Ovary (tissue), 9 donors: ENCODE results near the gene CAPN3. TPM values are rescaled to one million over a fixed set of nuclear protein-coding genes. Genes with fewer than 3 reads are reported as not detected.
"Not testable (repeated sequence)": the region's sequence is repeated elsewhere in the genome, so short reads cannot be mapped to it uniquely, and the experiment has no call there.

Source experiments
- DNase-seq, 5 donors: peaks; one replicate each; pipeline ENCODE4 v3.0.0-alpha.2; 2019 to 2020
- H3K27ac ChIP-seq, 2 donors: fragments of 200-600 bp; one replicate each; pipeline versions ENCODE4 v1.5.1 to v1.8.0; 2019 to 2022
- H3K27me3 ChIP-seq: fragments of 200-600 bp; one replicate; pipeline ENCODE4 v1.8.0; 2022
- H3K36me3 ChIP-seq: fragments of 200-600 bp; sonication (generic); one replicate; pipeline ENCODE4 v1.5.1; 2019
- H3K4me1 ChIP-seq: one replicate; pipeline ENCODE4 v1.8.1; 2013; ENCODE audit warnings: mild to moderate bottlenecking, moderate library complexity; ENCODE audit not compliant: insufficient read depth
- H3K4me3 ChIP-seq: fragments of 200-600 bp; sonication (generic); one replicate; pipeline ENCODE4 v1.5.1; 2017
- H3K9me3 ChIP-seq, 2 donors: fragments of 200-600 bp in 1 of 2; sonication (generic) in 1 of 2; one replicate each; pipeline versions ENCODE4 v1.5.1 to v1.8.1; 2013 to 2019; ENCODE audit warnings: mild to moderate bottlenecking in 1 of 2, moderate library complexity in 1 of 2
- EP300 ChIP-seq: sonication (generic); formaldehyde crosslinking; IDR thresholded peaks from one replicate; pipeline ENCODE4 v1.6.1; 2017; ENCODE audit warnings: antibody characterized with exemption
- POLR2A ChIP-seq: fragments of 450-650 bp; IDR thresholded peaks from one replicate; pipeline ENCODE4 v1.6.1; 2017; ENCODE audit warnings: antibody characterized with exemption, mild to moderate bottlenecking, moderate library complexity
- WGBS, 3 donors: extraction: QIAGEN DNeasy Blood & Tissue Kit in 1 of 3; methylation state at CpG; one replicate each; pipeline versions ENCODE4 v1.1.5 to v1.1.7; 2013 to 2017; 5-methylcytosine and 5-hydroxymethylcytosine counted together
- intact Hi-C, 4 donors: fragments of 100-400 bp; cut with DNase I; formaldehyde crosslinking; loops; one replicate each; pipeline versions ENCODE4 v1.11.0 to v1.15.1; 2022 to 2023
- polyA plus RNA-seq, 2 donors: library from polyadenylated mRNA; stranded (reverse); fragments of 200-250 nt in 1 of 2; fragments of 350-450 nt in 1 of 2; fragmentation: Illumina TruSeq in 1 of 2; extraction: RNeasy Lipid Tissue Mini Kit (QIAGEN cat#74804) in 1 of 2; gene quantifications; one replicate each; pipeline ENCODE4 v1.2.3, GENCODE V29; 2013 to 2014
- total RNA-seq, 7 donors: library from RNA; depleted of rRNA in 2 of 7; stranded (reverse); fragments of >200 nt in 2 of 7; fragmentation: NEBNext Ultra II Directional in 3 of 7; extraction: Animal tissue kit (Norgen Biotek cat#: 25700) in 3 of 7; gene quantifications; one replicate each; pipeline versions ENCODE4 v1.1.0 to v1.2.4, GENCODE V29; 2016 to 2023
- TF ChIP-seq, protein P1 (sequence below), 3 donors: fragments of 450-650 bp in 2 of 3; fragments of 200-600 bp in 1 of 3; IDR thresholded peaks; one replicate each; pipeline versions ENCODE4 v1.5.1 to v1.8.0; 2016 to 2022; ENCODE audit warnings: antibody characterized with exemption in 3 of 3, mild to moderate bottlenecking in 1 of 3
- donor health status: DM: no; HTN: no; CAD: no; lungs with moderate emphysema.
- donor health status: DM: no; HTN: no; CAD: no.
- donor health status: Bipolar disorder and iron deficiency.
- donor health status: DM: yes; HTN: yes; CAD: no.
- donor health status: DM: no; HTN: no; CAD: no.
- donor health status: DM: yes; HTN: yes; CAD: no.

CAPN3 gene
- total and polyA plus RNA-seq, 9 donors: 6.4 to 19.1 (median 8.0) TPM

DNA sequence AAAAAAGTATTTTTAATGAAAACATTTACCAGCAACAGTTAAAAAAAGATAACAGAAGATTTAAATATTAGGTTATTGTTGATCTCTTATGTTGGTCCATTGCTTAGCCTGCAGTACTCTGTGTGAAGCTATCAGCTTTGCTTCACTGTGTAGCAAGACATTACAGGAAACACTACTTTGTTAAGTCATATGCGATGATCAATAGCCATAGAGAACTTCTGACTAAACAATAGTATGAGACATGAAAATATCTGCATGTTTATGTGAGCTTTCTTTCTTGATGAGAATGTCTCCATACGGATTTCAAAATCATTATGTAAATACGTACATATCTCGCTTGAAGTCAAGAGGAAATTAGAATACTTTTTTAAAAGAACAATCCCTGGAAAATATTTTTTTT, 27.0 kb upstream of the CAPN3 start:
- intact Hi-C loops: no loop called here
- DNase-seq: no peak
- peaks cover 0 to 3% of the 10 kb centered on the region in 2 donors for H3K9me3 ChIP-seq
- TF ChIP-seq, protein P1, sequence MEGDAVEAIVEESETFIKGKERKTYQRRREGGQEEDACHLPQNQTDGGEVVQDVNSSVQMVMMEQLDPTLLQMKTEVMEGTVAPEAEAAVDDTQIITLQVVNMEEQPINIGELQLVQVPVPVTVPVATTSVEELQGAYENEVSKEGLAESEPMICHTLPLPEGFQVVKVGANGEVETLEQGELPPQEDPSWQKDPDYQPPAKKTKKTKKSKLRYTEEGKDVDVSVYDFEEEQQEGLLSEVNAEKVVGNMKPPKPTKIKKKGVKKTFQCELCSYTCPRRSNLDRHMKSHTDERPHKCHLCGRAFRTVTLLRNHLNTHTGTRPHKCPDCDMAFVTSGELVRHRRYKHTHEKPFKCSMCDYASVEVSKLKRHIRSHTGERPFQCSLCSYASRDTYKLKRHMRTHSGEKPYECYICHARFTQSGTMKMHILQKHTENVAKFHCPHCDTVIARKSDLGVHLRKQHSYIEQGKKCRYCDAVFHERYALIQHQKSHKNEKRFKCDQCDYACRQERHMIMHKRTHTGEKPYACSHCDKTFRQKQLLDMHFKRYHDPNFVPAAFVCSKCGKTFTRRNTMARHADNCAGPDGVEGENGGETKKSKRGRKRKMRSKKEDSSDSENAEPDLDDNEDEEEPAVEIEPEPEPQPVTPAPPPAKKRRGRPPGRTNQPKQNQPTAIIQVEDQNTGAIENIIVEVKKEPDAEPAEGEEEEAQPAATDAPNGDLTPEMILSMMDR (IDR thresholded peaks at IDR 0.05): no peak
- H3K4me1 ChIP-seq: no peaks in the 10 kb centered on the region
- H3K27me3 ChIP-seq: no peaks in the 10 kb centered on the region
- no peak overlapping the region for H3K4me3 ChIP-seq
- no peaks in the 10 kb centered on the region for H3K36me3 ChIP-seq
- 94% methylated on average over 4 of the region's 4 CpGs for WGBS, 3 donors
- no peak overlapping the region for H3K27ac ChIP-seq

DNA sequence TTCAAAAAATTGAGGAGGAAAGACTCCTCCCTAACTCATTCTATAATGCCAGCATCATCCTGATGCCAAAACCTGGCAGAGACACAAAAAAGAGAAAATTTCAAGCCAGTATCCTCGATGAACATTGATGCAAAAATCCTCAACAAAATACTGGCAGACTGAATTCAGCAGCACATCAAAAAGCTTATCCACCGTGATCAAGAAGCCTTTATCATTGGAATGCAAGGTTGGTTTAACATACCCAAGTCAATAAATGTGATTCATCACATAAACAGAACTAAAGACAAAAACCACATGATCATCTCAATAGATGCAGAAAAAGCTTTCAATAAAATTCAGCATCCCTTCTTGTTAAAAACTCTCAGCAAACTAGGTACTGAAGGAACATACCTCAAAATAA, 24.2 kb upstream of the CAPN3 start:
- DNase-seq: no peak
- intact Hi-C loops: no loop called here
- no peak overlapping the region for H3K27ac ChIP-seq
- H3K36me3 ChIP-seq: no peaks in the 10 kb centered on the region
- no peak overlapping the region for H3K4me3 ChIP-seq
- no peak for TF ChIP-seq EP300
- no peaks in the 10 kb centered on the region for H3K4me1 ChIP-seq
- 94 to 98% (median 95%) methylated on average over 2 of the region's 2 CpGs for WGBS, 3 donors
- H3K27me3 ChIP-seq: no peaks in the 10 kb centered on the region
- H3K9me3 ChIP-seq: peaks cover 0 to 3% of the 10 kb centered on the region in 2 donors

DNA sequence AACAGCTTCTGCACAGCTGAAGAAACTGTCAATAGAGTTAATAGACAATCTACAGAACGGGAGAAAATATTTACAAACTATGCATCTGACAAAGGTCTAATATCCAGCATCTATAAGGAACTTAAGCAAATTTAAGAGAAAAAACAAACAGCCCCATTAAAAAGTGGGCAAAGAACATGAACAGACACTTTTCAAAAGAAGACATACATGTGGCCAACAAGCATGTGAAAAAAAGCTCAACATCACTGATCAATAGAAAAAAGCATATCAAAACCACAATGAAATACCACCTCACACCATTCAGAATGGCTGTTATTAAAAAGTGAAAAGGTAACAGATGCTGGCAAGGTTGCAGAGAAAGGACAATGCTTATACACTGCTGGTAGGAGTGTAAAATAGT, 22.7 kb upstream of the CAPN3 start:
- H3K27me3 ChIP-seq, DNase-seq, H3K9me3 ChIP-seq, intact Hi-C loops, H3K36me3 ChIP-seq, H3K4me3 ChIP-seq, H3K27ac ChIP-seq, H3K4me1 ChIP-seq: not testable (repeated sequence)
- WGBS, 3 donors: 90 to 93% (median 92%) methylated on average over 1 of the region's 1 CpG

DNA sequence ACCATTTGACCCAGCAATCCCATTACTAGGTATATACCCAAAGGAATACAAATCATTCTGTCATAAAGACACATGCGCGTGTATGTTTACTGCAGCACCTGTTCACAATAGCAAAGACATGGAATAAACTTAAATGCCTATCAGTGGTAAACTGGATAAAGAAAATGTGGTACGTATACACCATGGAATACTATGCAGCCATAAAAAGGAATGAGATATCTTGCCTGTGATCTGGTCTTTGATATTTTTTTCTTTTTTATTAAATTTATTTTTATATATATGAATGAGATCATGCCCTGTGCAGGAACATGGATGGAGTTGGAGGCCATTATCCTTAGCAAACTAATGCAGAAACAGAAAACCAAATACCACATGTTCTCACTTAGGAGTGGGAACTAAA, 22.2 kb upstream of the CAPN3 start:
- H3K27ac ChIP-seq, H3K9me3 ChIP-seq, H3K36me3 ChIP-seq, H3K27me3 ChIP-seq, intact Hi-C loops, DNase-seq, H3K4me1 ChIP-seq, H3K4me3 ChIP-seq: not testable (repeated sequence)
- WGBS, 3 donors: 95 to 98% (median 98%) methylated on average over 3 of the region's 3 CpGs

DNA sequence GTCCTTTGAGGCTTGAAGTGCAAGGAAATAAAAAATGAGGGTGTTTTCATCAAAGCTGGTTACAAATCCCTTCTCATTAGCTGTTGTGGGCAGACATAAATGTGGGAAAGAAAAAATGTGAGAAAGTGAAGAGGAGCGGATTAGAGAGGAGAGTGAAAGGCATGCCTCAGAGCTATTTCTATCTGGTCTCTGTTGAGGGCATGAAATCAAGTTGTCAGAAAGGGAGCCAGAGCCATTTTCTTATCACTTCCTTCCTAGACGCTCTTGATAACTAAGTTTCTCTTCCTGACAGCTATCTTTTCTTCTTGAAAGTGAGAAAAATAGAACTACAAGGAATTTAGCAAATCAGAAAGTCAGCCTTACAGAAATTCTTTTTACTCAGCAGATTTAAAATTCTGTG, 20.8 kb upstream of the CAPN3 start:
- DNase-seq: no peak
- TF ChIP-seq, protein P1 (IDR thresholded peaks at IDR 0.05): no peak
- TF ChIP-seq EP300 (no peak), POLR2A (no peak)
- no peak overlapping the region for H3K27ac ChIP-seq
- no peak overlapping the region for H3K4me3 ChIP-seq
- H3K27me3 ChIP-seq: no peaks in the 10 kb centered on the region
- no peaks in the 10 kb centered on the region for H3K4me1 ChIP-seq
- peaks cover 0 to 3% of the 10 kb centered on the region in 2 donors for H3K9me3 ChIP-seq
- WGBS, 3 donors: 31 to 49% (median 38%) methylated on average over 2 of the region's 2 CpGs
- intact Hi-C loops: no loop called here
- H3K36me3 ChIP-seq: no peaks in the 10 kb centered on the region

DNA sequence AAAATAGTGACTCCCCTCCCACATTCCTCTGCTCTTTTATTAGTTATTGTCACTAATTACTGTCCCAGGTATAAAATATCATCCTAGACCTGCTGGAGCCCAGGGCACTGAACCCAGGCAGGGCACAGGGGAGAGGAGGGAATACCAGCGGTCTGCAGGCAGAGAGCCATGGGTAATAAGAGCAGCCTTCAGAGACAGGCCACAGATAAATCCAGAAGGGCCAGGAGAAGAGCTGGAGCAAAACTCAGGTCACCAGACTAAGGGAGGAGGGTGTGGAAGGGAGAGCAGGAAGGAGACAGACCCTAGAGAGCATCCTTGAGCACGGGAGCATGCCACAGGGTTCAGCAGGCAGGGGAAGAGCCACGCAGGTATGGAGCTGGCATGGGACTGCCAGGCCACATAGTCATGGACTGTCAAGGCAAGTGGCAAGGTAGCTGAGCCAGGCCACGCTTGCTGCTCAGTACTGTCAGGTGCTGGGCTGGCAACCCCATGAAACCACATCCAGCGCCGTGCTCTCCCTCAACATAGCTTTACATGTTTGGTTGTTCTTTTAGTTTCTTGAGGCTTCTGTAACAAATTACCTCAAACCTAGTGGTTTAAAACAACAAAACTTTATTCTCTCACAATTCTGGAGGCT, 15.6 kb upstream of the CAPN3 start:
- Histone ChIP-seq H3K36me3 (no peaks in the 10 kb centered on the region), H3K4me3 (no peak overlapping the region), H3K4me1 (no peaks in the 10 kb centered on the region), H3K27me3 (no peaks in the 10 kb centered on the region), H3K9me3 (no peaks in the 10 kb centered on the region), H3K27ac (no peak overlapping the region)
- no peak for DNase-seq
- 90 to 93% (median 91%) methylated on average over 6 of the region's 6 CpGs for WGBS, 3 donors
- intact Hi-C loops: no loop called here
- TF ChIP-seq EP300: no peak
- TF ChIP-seq POLR2A: no peak
- TF ChIP-seq, protein P1 (IDR thresholded peaks at IDR 0.05): no peak
